H1 (cell line): Measurements from ENCODE around the gene COL4A1. TPM values are rescaled to one million over a fixed set of nuclear protein-coding genes. Genes with fewer than 3 reads are reported as not detected.

Experiments
- CTCF ChIA-PET: fragments of 300-600 bp; sonication (Branson Sonifier 250); formaldehyde crosslinking; loops from one replicate; lab custom pipeline; 2021; ENCODE audit not compliant: partially characterized antibody; lab: Charles Lee
- POLR2A ChIA-PET: fragments of 300-600 bp; sonication (Branson Sonifier 250); formaldehyde crosslinking; loops from one replicate; lab custom pipeline; 2021; ENCODE audit warnings: inconsistent platforms; ENCODE audit not compliant: partially characterized antibody; lab: Charles Lee
- DNase-seq, 2 experiments: peaks; one replicate each; pipeline versions ENCODE4 v3.0.0 to v3.0.0-alpha.2; 2010 to 2022; ENCODE audit warnings: low spot score in 2 of 2, low read depth in 1 of 2, mixed read lengths in 1 of 2
- FAIRE-seq: peaks from 2 replicates; lab custom pipeline; 2011; peaks lifted over from hg19 to GRCh38; lab: Jason Lieb, UNC
- H2AFZ ChIP-seq: 2 replicates; pipeline ENCODE4 v1.8.1; 2012; ENCODE audit warnings: low read length, inconsistent platforms
- H2AK5ac ChIP-seq: 2 replicates; pipeline ENCODE4 v1.6.1; 2013; ENCODE audit warnings: low read depth, low read length
- H2BK120ac ChIP-seq: replicated peaks from 2 replicates; pipeline ENCODE3; 2013; ENCODE audit warnings: low read depth, low read length, inconsistent platforms
- H2BK12ac ChIP-seq: 2 replicates; pipeline ENCODE4 v1.6.1; 2013; ENCODE audit warnings: low read depth, low read length
- H2BK15ac ChIP-seq: 2 replicates; pipeline ENCODE4 v1.6.1; 2013; ENCODE audit warnings: low read length
- H2BK20ac ChIP-seq: 2 replicates; pipeline ENCODE4 v1.6.1; 2013; ENCODE audit warnings: low read length
- H2BK5ac ChIP-seq: 2 replicates; pipeline ENCODE4 v1.6.1; 2013; ENCODE audit warnings: low read depth, low read length
- H3K14ac ChIP-seq: 2 replicates; pipeline ENCODE4 v1.6.1; 2013; ENCODE audit warnings: inconsistent platforms; ENCODE audit not compliant: insufficient read length
- H3K18ac ChIP-seq: 2 replicates; pipeline ENCODE4 v1.6.1; 2013; ENCODE audit warnings: low read length; ENCODE audit errors: extremely low read depth
- H3K23ac ChIP-seq: 2 replicates; pipeline ENCODE4 v1.6.1; 2013; ENCODE audit warnings: inconsistent platforms; ENCODE audit not compliant: insufficient read length
- H3K23me2 ChIP-seq: 2 replicates; pipeline ENCODE4 v1.6.1; 2013; ENCODE audit warnings: low read depth, low read length
- H3K27ac ChIP-seq: 2 replicates; pipeline ENCODE4 v1.6.1; 2011; ENCODE audit warnings: low read depth, low read length, inconsistent platforms
- H3K27me3 ChIP-seq, 4 experiments: replicated peaks in 1 of 4; 1 replicate in 1 of 4; 2 replicates in 3 of 4; pipeline versions ENCODE4 v1.6.1 to v1.8.1; 2011 to 2013; ENCODE audit warnings: low read length in 3 of 4, mild to moderate bottlenecking in 3 of 4, inconsistent platforms in 2 of 4, mixed read lengths in 2 of 4, moderate library complexity in 1 of 4; ENCODE audit not compliant: control insufficient read depth in 3 of 4, insufficient read depth in 3 of 4; ENCODE audit errors: extremely low read depth in 1 of 4
- H3K36me3 ChIP-seq, 4 experiments: 2 replicates each; pipeline versions ENCODE4 v1.6.1 to v1.8.1; 2011 to 2013; ENCODE audit warnings: mild to moderate bottlenecking in 4 of 4, low read length in 3 of 4, moderate library complexity in 2 of 4, control low read depth in 1 of 4, inconsistent platforms in 1 of 4; ENCODE audit not compliant: insufficient read depth in 4 of 4, control insufficient read depth in 2 of 4
- H3K4ac ChIP-seq: replicated peaks from 2 replicates; pipeline ENCODE3; 2013; ENCODE audit warnings: low read length, low read depth, mixed read lengths, inconsistent platforms; ENCODE audit not compliant: insufficient read length
- H3K4me1 ChIP-seq, 4 experiments: replicated peaks in 1 of 4; 1 replicate in 1 of 4; 2 replicates in 3 of 4; pipeline versions ENCODE4 v1.6.1 to v1.8.1; 2011 to 2013; ENCODE audit warnings: low read length in 3 of 4, inconsistent platforms in 2 of 4, mixed read lengths in 1 of 4; ENCODE audit not compliant: insufficient read depth in 4 of 4, control insufficient read depth in 3 of 4
- H3K4me2 ChIP-seq, 2 experiments: 2 replicates each; pipeline versions ENCODE4 v1.6.1 to v1.8.1; 2011 to 2013; ENCODE audit warnings: low read depth in 2 of 2, low read length in 2 of 2, control low read depth in 1 of 2, inconsistent platforms in 1 of 2, mild to moderate bottlenecking in 1 of 2; ENCODE audit not compliant: insufficient read depth in 1 of 2
- H3K4me3 ChIP-seq, 4 experiments: fragments of 200-600, 300-600 bp in 1 of 4; sonication (generic), shearing (Covaris generic), sonication (Bioruptor Twin) in 1 of 4; 2 replicates each; pipeline versions ENCODE4 v1.5.1 to v1.8.1; 2011 to 2016; ENCODE audit warnings: low read length in 4 of 4, low read depth in 3 of 4, control low read depth in 2 of 4, inconsistent platforms in 2 of 4, mild to moderate bottlenecking in 2 of 4, mixed read lengths in 1 of 4, moderate library complexity in 1 of 4; ENCODE audit not compliant: insufficient read depth in 2 of 4; ENCODE audit errors: extremely low read depth in 1 of 4
- H3K56ac ChIP-seq: replicated peaks from 2 replicates; pipeline ENCODE3; 2013; ENCODE audit warnings: low read depth, mild to moderate bottlenecking, mixed read lengths, low read length, inconsistent platforms; ENCODE audit not compliant: insufficient read length
- H3K79me1 ChIP-seq: 2 replicates; pipeline ENCODE4 v1.6.1; 2013; ENCODE audit warnings: low read depth, low read length, control low read depth
- H3K79me2 ChIP-seq, 2 experiments: 2 replicates each; pipeline versions ENCODE4 v1.6.1 to v1.8.1; 2012 to 2013; ENCODE audit warnings: low read length in 2 of 2, mild to moderate bottlenecking in 2 of 2, inconsistent platforms in 1 of 2; ENCODE audit not compliant: insufficient read depth in 2 of 2, control insufficient read depth in 1 of 2
- H3K9ac ChIP-seq, 4 experiments: replicated peaks in 1 of 4; 1 replicate in 1 of 4; 2 replicates in 3 of 4; pipeline versions ENCODE4 v1.6.1 to v1.8.1; 2011 to 2013; ENCODE audit warnings: low read depth in 3 of 4, low read length in 3 of 4, control low read depth in 2 of 4, mild to moderate bottlenecking in 2 of 4, moderate library complexity in 2 of 4, inconsistent platforms in 1 of 4; ENCODE audit errors: extremely low read depth in 1 of 4
- H3K9me3 ChIP-seq, 2 experiments: 2 replicates each; pipeline versions ENCODE4 v1.6.1 to v1.8.1; 2012 to 2013; ENCODE audit warnings: mild to moderate bottlenecking in 2 of 2, moderate library complexity in 2 of 2, control low read depth in 1 of 2, inconsistent platforms in 1 of 2, low read depth in 1 of 2, low read length in 1 of 2, mixed read lengths in 1 of 2; ENCODE audit not compliant: insufficient read depth in 2 of 2
- H4K20me1 ChIP-seq, 2 experiments: replicated peaks in 1 of 2; 2 replicates each; pipeline versions ENCODE3 to v1.8.1; 2011 to 2013; ENCODE audit warnings: inconsistent platforms in 2 of 2, low read length in 2 of 2, mild to moderate bottlenecking in 1 of 2; ENCODE audit not compliant: insufficient read depth in 2 of 2, control insufficient read depth in 1 of 2
- H4K5ac ChIP-seq: 2 replicates; pipeline ENCODE4 v1.6.1; 2013; ENCODE audit warnings: low read length, low read depth, mixed read lengths, inconsistent platforms; ENCODE audit not compliant: insufficient read length
- H4K8ac ChIP-seq: 2 replicates; pipeline ENCODE4 v1.8.0; 2013; ENCODE audit warnings: mild to moderate bottlenecking, moderate library complexity, low read length, inconsistent platforms; ENCODE audit not compliant: insufficient read depth; ENCODE audit errors: extremely low read depth
- H4K91ac ChIP-seq: replicated peaks from 2 replicates; pipeline ENCODE3; 2013; ENCODE audit warnings: low read length, mixed read lengths, inconsistent platforms; ENCODE audit not compliant: insufficient read length
- BACH1 ChIP-seq: IDR thresholded peaks from 2 replicates; pipeline ENCODE4 v1.6.1; 2012; ENCODE audit warnings: low read length, improper control_type of control experiment
- CBX5 ChIP-seq: fragments of 300-800, 300-1000 bp; sonication (generic); IDR thresholded peaks from 2 replicates; pipeline ENCODE4 v1.7.1; 2016; ENCODE audit warnings: antibody characterized with exemption, low read length, low read depth
- CEBPB ChIP-seq: IDR thresholded peaks from 2 replicates; pipeline ENCODE4 v1.6.1; 2012; ENCODE audit warnings: low read depth, low read length
- HDAC2 ChIP-seq, 2 experiments: fragments of 300-600 bp in 1 of 2; sonication (generic) in 1 of 2; IDR thresholded peaks; 2 replicates each; pipeline ENCODE4 v1.6.1; 2011 to 2012; ENCODE audit warnings: low read depth in 2 of 2, low read length in 2 of 2, mild to moderate bottlenecking in 2 of 2, moderate library complexity in 2 of 2, borderline replicate concordance in 1 of 2, inconsistent platforms in 1 of 2
- HDAC6 ChIP-seq: IDR thresholded peaks from one replicate; pipeline ENCODE4 v1.7.1; 2012; ENCODE audit warnings: low read depth, mild to moderate bottlenecking, inconsistent platforms, low read length, moderate library complexity
- JUN ChIP-seq: IDR thresholded peaks from 2 replicates; pipeline ENCODE4 v1.6.1; 2011; ENCODE audit warnings: low read depth, mild to moderate bottlenecking, improper control_type of control experiment, low read length
- RBBP5 ChIP-seq: IDR thresholded peaks from 2 replicates; pipeline ENCODE4 v1.7.1; 2012; ENCODE audit warnings: low read depth, mild to moderate bottlenecking, inconsistent platforms, low read length, moderate library complexity, borderline replicate concordance
- RXRA ChIP-seq: IDR thresholded peaks from 2 replicates; pipeline ENCODE4 v1.6.1; 2011; ENCODE audit warnings: low read depth, mild to moderate bottlenecking, low read length, moderate library complexity; ENCODE audit not compliant: insufficient read depth
- SIN3A ChIP-seq, 2 experiments: IDR thresholded peaks in 1 of 2; conservative IDR thresholded peaks in 1 of 2; 2 replicates each; pipeline ENCODE4 v1.6.1; 2011 to 2012; ENCODE audit warnings: low read length in 2 of 2, improper control_type of control experiment in 1 of 2, low read depth in 1 of 2, mild to moderate bottlenecking in 1 of 2
- SIRT6 ChIP-seq: IDR thresholded peaks from one replicate; pipeline ENCODE4 v1.7.1; 2012; ENCODE audit warnings: low read length, inconsistent platforms
- SRF ChIP-seq: IDR thresholded peaks from 2 replicates; pipeline ENCODE4 v1.6.1; 2011; ENCODE audit warnings: mild to moderate bottlenecking, low read depth, low read length, moderate library complexity
- TEAD4 ChIP-seq: IDR thresholded peaks from 2 replicates; pipeline ENCODE4 v1.6.1; 2012; ENCODE audit warnings: low read depth, low read length, inconsistent platforms, mixed read lengths
- ZNF274 ChIP-seq: IDR thresholded peaks from 2 replicates; pipeline ENCODE4 v1.7.0; 2012; ENCODE audit warnings: low read length, borderline replicate concordance; ENCODE audit errors: extremely low read depth
- WGBS, 2 experiments: shearing (Covaris generic) in 1 of 2; methylation state at CpG; one replicate each; pipeline versions ENCODE4 v1.1.6 to v1.1.7; 2013 to 2015; ENCODE audit warnings: low lambda C conversion rate in 2 of 2, mixed read lengths in 2 of 2, inconsistent platforms in 1 of 2, low coverage in 1 of 2, missing lambda C conversion rate in 1 of 2; ENCODE audit not compliant: insufficient replicate concordance in 2 of 2, insufficient coverage in 1 of 2, insufficient read length in 1 of 2; ENCODE audit errors: extremely low coverage in 1 of 2, missing lambda C conversion rate in 1 of 2; 5-methylcytosine and 5-hydroxymethylcytosine counted together
- polyA plus RNA-seq, 7 experiments: library from polyadenylated mRNA; depleted of rRNA in 3 of 7; stranded (reverse) in 5 of 7; unstranded in 2 of 7; fragments of >200 nt in 5 of 7; fragments of 200-250 nt in 2 of 7; gene quantifications; 1 replicate in 5 of 7; 2 replicates in 1 of 7; 4 replicates in 1 of 7; pipeline versions ENCODE4 v1.2.1 to v1.2.3, GENCODE V29; 2011 to 2013; ENCODE audit warnings: missing spikeins in 2 of 7, mixed read lengths in 2 of 7
- total RNA-seq: library from RNA; stranded (reverse); fragmentation: NEBNext Ultra II Directional; extraction: Animal tissue kit (Norgen Biotek cat#: 25700); gene quantifications from 2 replicates; pipeline ENCODE4 v1.2.1, GENCODE V29; 2021
- TF ChIP-seq, protein P1 (sequence below): IDR thresholded peaks from 2 replicates; pipeline ENCODE4 v1.6.1; 2012; ENCODE audit warnings: inconsistent platforms

COL4A1 gene
- total and polyA plus RNA-seq, 2 of the 8 experiments (the other 6 are each of a cell fraction or from before 2014, with no cell fraction given): 30.7 to 82.0 TPM

DNA sequence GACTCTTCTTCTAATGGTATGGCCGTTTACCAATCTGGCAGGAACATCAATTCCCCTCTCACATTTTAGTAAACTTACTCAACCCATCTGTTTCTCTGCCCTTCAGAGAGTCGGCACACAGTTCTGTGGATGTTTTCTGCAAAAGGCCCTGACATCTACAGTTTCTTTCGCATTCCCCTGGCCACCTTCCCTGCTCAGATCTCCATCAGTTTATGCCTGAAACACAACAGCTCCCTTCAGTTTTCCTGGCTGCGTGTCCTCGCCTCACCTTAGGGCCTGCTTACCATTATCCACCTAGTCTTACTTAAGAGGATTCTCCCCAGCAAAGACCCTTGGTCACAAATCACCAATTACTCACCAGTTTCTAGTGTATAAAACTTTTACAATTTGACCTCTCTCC lies 25.2 kb downstream of the COL4A1 start:
- POLR2A ChIA-PET: interaction anchor here (0.7 kb wide), 1 partner anchor 14 kb away, joined by 3 read pairs; no protein-coding TSS in a partner anchor
- TF ChIP-seq, protein P1, sequence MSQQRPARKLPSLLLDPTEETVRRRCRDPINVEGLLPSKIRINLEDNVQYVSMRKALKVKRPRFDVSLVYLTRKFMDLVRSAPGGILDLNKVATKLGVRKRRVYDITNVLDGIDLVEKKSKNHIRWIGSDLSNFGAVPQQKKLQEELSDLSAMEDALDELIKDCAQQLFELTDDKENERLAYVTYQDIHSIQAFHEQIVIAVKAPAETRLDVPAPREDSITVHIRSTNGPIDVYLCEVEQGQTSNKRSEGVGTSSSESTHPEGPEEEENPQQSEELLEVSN: no peak
- TF ChIP-seq HDAC6 (no peak), SIRT6 (no peak), BACH1 (no peak), SRF (no peak), SIN3A (conservative IDR thresholded peaks at IDR 0.05 in 1 of 2, IDR thresholded peaks at IDR 0.05 in 1 of 2; ENCODE audit: low read depth in 1 of 2, low read length in 2 of 2) (no peak), RBBP5 (no peak), JUN (no peak), ZNF274 (no peak), CEBPB (no peak), HDAC2 (IDR thresholded peaks at IDR 0.05; ENCODE audit: borderline replicate concordance in 1 of 2, low read depth in 2 of 2, low read length in 2 of 2) (no peak), TEAD4 (no peak), CBX5 (no peak), RXRA (no peak)

More for the DNA sequence above, 25.2 kb downstream of the COL4A1 start:
- no peak overlapping the region for H3K4ac ChIP-seq
- H4K5ac ChIP-seq: no peak overlapping the region
- H2AK5ac ChIP-seq: no peak overlapping the region
- H4K8ac ChIP-seq: no peak overlapping the region
- H4K20me1 ChIP-seq: peaks cover 1 to 7% of the 10 kb centered on the region in 2 experiments
- no peak overlapping the region for H3K14ac ChIP-seq
- no peak overlapping the region for H3K9ac ChIP-seq
- no peak for FAIRE-seq
- H2AFZ ChIP-seq: no peak overlapping the region
- peaks cover 3% of the 10 kb centered on the region for H3K79me1 ChIP-seq
- CTCF ChIA-PET: interaction anchor here (1.0 to 1.8 kb wide), 2 partner anchors 8 to 34 kb away, joined by 4 read pairs; no protein-coding TSS in a partner anchor
- no peak overlapping the region for H2BK120ac ChIP-seq
- DNase-seq: no peak
- H3K23ac ChIP-seq: no peak overlapping the region
- H3K23me2 ChIP-seq: no peaks in the 10 kb centered on the region
- H3K9me3 ChIP-seq: no peaks in the 10 kb centered on the region
- no peak overlapping the region for H3K4me3 ChIP-seq
- H2BK20ac ChIP-seq: no peak overlapping the region
- H3K4me2 ChIP-seq: no peak overlapping the region
- H3K18ac ChIP-seq: no peak overlapping the region
- no peak overlapping the region for H2BK5ac ChIP-seq
- no peak overlapping the region for H3K27ac ChIP-seq
- no peaks in the 10 kb centered on the region; a peak in 2 of 8 replicates for H3K36me3 ChIP-seq
- peaks cover 0 to 3% (median 0%) of the 10 kb centered on the region in 4 experiments; a peak in 1 of 7 replicates for H3K4me1 ChIP-seq
- no peak overlapping the region for H2BK15ac ChIP-seq
- no peaks in the 10 kb centered on the region for H3K27me3 ChIP-seq
- no peak overlapping the region for H2BK12ac ChIP-seq
- H4K91ac ChIP-seq: no peak overlapping the region
- H3K79me2 ChIP-seq: peaks cover 0 to 3% of the 10 kb centered on the region in 2 experiments; a peak in 2 of 4 replicates
- H3K56ac ChIP-seq: no peak overlapping the region
- 91% methylated on average over 5 of the region's 5 CpGs; no CpG with 5 or more reads in 1 of the 2 experiments for WGBS, 2 experiments
